ENCODE data around the gene SYNGR4. TPM values are rescaled to one million over a fixed set of nuclear protein-coding genes. Genes with fewer than 3 reads are reported as not detected.
A peak's percentile ranks its signal among the peaks of the same experiment; 100 is the strongest.

The SYNGR4 gene
- total RNA-seq, 4 donors from 2014 or later, result not detected

DNA sequence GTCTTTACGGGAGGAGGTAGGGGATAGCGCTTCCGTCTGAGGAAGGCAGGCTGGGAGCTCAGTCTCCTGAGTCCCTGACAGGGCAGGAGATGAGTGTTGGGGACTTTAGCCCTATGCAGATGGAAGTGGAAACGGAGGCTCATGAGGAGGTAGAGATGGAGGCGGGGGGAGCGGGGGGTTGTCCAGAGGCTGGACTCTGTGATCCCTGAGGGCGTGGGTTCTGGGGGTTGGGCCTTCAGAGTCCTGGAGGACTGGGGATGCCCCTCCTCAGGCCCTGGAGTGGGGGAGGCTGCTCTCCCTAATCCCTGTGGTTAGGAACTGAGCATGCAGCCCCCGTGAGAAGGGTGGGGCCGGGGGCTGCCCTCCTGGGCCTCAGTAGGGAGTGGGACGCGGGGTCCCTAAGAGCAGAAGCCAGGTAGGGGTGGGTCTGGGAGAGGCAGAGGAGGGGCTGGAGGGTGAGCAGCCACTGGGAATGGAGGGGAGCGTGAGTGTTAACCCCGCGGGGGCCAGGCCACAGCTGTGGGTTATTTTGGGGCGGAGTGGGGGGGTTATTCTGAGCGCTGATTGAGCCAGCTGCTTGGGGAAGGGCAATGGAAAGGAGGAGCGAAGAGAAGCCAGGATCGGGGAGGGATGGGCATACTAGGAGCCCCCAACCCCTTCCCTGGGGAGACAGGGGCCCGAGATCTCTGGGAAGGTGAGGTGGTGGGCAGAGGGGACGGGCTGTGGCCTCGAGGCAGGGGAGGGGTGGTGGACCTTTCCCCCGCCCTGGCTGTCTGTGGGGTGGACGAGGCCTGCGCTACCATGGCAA lies 32.1 kb downstream of the SYNGR4 start:
- peaks cover 60% of the 10 kb centered on the region for H3K27me3 ChIP-seq
- H3K9me3 ChIP-seq, result no peaks in the 10 kb centered on the region
- TF ChIP-seq EP300 (IDR thresholded peaks at IDR 0.05; ENCODE audit: low read depth), result no peak
- no peak for TF ChIP-seq POLR2A (IDR thresholded peaks at IDR 0.05)
- H3K36me3 ChIP-seq, result no peaks in the 10 kb centered on the region
- H3K27ac ChIP-seq, result no peak overlapping the region
- in situ Hi-C loops (cut with MboI; ENCODE audit: low pct_ligation_motif_present in 1 of 4, low pct_unique_long_range_greater_than_20kb in 1 of 4, low sequenced_read_pairs in 3 of 4), result no loop called here
- DNase-seq, result no peak
- H3K4me1 ChIP-seq, result peaks cover 4 to 34% (median 30%) of the 10 kb centered on the region in 4 donors
- 55 to 58% methylated on average over 4 to 24 of the region's 24 CpGs for WGBS, 2 donors (ENCODE audit: low coverage in 1 of 2)
- H3K4me3 ChIP-seq, result no peak overlapping the region
- intact Hi-C loops (cut with DNase I; ENCODE audit: low total_unique reads), result no loop called here

DNA sequence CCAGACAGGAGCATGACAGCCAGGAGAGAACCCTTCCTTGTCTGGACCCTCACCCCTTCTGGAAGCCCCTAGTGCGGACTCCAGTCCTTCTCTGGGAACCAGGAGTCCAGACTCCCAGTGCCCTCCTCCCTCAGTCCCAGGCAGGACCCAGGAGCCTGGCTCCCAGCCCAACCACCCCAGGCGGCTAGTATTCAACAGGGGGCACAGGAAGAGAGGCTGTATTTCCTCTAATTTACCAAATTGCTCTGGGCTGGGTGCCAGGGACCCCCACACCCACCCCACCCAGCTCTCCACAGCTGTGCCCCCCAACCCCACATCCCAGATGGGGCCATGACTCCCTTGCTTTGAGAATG lies 32.6 kb downstream of the SYNGR4 start:
- in situ Hi-C loops (cut with MboI; ENCODE audit: low pct_ligation_motif_present in 1 of 4, low pct_unique_long_range_greater_than_20kb in 1 of 4, low sequenced_read_pairs in 3 of 4) (no loop called here), intact Hi-C loops (cut with DNase I; ENCODE audit: low total_unique reads) (no loop called here)
- H3K9me3 ChIP-seq, result no peaks in the 10 kb centered on the region
- WGBS, 2 donors (ENCODE audit: low coverage in 1 of 2), result 54% methylated on average over 2 of the region's 2 CpGs; no CpG with 5 or more reads in 1 of the 2 donors
- TF ChIP-seq POLR2A (IDR thresholded peaks at IDR 0.05), result no peak
- TF ChIP-seq, protein P1, sequence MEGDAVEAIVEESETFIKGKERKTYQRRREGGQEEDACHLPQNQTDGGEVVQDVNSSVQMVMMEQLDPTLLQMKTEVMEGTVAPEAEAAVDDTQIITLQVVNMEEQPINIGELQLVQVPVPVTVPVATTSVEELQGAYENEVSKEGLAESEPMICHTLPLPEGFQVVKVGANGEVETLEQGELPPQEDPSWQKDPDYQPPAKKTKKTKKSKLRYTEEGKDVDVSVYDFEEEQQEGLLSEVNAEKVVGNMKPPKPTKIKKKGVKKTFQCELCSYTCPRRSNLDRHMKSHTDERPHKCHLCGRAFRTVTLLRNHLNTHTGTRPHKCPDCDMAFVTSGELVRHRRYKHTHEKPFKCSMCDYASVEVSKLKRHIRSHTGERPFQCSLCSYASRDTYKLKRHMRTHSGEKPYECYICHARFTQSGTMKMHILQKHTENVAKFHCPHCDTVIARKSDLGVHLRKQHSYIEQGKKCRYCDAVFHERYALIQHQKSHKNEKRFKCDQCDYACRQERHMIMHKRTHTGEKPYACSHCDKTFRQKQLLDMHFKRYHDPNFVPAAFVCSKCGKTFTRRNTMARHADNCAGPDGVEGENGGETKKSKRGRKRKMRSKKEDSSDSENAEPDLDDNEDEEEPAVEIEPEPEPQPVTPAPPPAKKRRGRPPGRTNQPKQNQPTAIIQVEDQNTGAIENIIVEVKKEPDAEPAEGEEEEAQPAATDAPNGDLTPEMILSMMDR (IDR thresholded peaks at IDR 0.05), result no peak
- TF ChIP-seq EP300 (IDR thresholded peaks at IDR 0.05; ENCODE audit: low read depth), result no peak
- TF ChIP-seq POLR2AphosphoS5 (IDR thresholded peaks at IDR 0.05), result no peak
- H3K4me3 ChIP-seq, result no peak overlapping the region
- H3K4me1 ChIP-seq, result peaks cover 4 to 34% (median 27%) of the 10 kb centered on the region in 4 donors
- peaks cover 60% of the 10 kb centered on the region for H3K27me3 ChIP-seq
- H3K36me3 ChIP-seq, result no peaks in the 10 kb centered on the region
- no peak overlapping the region for H3K27ac ChIP-seq
- no peak for DNase-seq

DNA sequence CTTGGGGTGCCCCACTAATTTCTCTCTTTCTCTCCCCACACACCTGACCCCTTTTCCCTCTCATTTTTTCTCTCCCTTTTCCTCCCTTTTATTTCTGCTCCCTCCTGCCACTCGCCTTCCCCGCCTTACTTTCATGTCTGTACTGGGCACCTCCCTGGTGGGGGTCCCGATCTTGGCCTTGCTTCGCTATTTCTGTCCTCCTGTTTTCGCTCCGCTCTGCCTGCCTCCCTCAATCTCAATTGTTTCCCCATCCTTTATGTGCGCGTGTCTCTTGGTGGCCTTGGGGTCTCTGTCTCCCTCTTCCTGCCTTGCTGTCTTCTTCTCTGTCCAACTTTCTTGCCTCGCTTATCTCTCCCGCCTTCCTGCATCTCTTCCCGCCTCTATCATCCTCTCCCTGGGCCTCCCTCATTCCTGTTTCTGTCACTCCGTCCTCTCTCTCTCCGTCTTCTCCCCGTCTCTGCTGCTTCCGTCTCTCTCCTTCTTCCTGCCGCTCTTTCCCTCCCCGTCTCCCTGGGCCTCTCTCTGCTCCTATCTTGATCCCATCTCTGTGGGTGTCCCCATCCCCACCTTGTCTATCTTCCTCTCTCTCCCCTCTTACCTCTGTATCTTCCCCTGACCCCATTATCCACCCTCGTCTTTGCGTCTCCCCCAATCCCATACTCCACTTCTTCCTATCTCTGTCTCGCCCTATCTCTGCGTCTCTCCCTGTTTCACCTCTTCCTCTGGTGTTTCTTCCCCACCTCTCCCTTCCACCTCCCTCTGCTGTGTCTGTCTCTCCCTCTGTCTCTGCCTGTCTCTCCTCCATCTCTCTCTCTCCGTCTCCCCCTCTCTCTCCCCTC lies 33.3 kb downstream of the SYNGR4 start:
- 61 to 65% methylated on average over 12 to 22 of the region's 22 CpGs for WGBS, 2 donors (ENCODE audit: low coverage in 1 of 2)
- Histone ChIP-seq H3K27me3 (peaks cover 57% of the 10 kb centered on the region), H3K9me3 (no peaks in the 10 kb centered on the region), H3K4me3 (peak overlapping the region in 3 of 4 donors; percentile 23 to 49 (median 39)), H3K36me3 (no peaks in the 10 kb centered on the region), H3K27ac (peak overlapping the region in 1 of 4 donors; percentile 26), H3K4me1 (peaks cover 4 to 34% (median 27%) of the 10 kb centered on the region in 4 donors)
- TF ChIP-seq POLR2AphosphoS5 (IDR thresholded peaks at IDR 0.05) (no peak), EP300 (IDR thresholded peaks at IDR 0.05; ENCODE audit: low read depth) (no peak)
- intact Hi-C loops (cut with DNase I; ENCODE audit: low total_unique reads) (no loop called here), in situ Hi-C loops (cut with MboI; ENCODE audit: low pct_ligation_motif_present in 1 of 4, low pct_unique_long_range_greater_than_20kb in 1 of 4, low sequenced_read_pairs in 3 of 4) (no loop called here)
- no peak for DNase-seq

DNA sequence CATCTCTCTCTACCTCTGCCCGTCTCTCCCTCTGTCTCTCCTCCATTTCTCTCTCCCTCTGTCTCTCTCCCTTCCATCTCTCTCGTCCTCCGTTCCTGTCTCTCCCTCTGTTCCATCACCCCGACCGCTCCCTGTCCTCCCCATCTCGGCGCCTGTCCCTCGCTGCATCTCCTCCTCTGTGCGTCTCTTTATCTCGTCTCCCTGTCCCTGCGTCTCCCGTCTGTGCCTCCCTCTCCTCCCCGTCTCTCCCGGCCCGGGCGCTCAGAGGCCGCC lies 33.9 kb downstream of the SYNGR4 start:
- in situ Hi-C loops (cut with MboI; ENCODE audit: low pct_ligation_motif_present in 1 of 4, low pct_unique_long_range_greater_than_20kb in 1 of 4, low sequenced_read_pairs in 3 of 4) (no loop called here), intact Hi-C loops (cut with DNase I; ENCODE audit: low total_unique reads) (no loop called here)
- DNase-seq, result no peak

More for the DNA sequence above, 33.9 kb downstream of the SYNGR4 start:
- Histone ChIP-seq H3K4me1 (peaks cover 4 to 34% (median 27%) of the 10 kb centered on the region in 4 donors), H3K27ac (peak overlapping the region in 2 of 4 donors; percentile 26 to 34), H3K4me3 (peak overlapping the region in 3 of 4 donors; percentile 23 to 49 (median 39)), H3K36me3 (no peaks in the 10 kb centered on the region), H3K9me3 (no peaks in the 10 kb centered on the region), H3K27me3 (peaks cover 52% of the 10 kb centered on the region)
- WGBS, 2 donors (ENCODE audit: low coverage in 1 of 2), result 6% methylated on average over 17 of the region's 17 CpGs; no CpG with 5 or more reads in 1 of the 2 donors
- TF ChIP-seq POLR2A (IDR thresholded peaks at IDR 0.05), result no peak
- no peak for TF ChIP-seq POLR2AphosphoS5 (IDR thresholded peaks at IDR 0.05)
- TF ChIP-seq, protein P1 (IDR thresholded peaks at IDR 0.05), result no peak
- TF ChIP-seq EP300 (IDR thresholded peaks at IDR 0.05; ENCODE audit: low read depth), result no peak

All from transverse colon (tissue), 4 donors.